CD4-positive, alpha-beta T cell (primary cell): ENCODE results near the gene PPIE. TPM values are rescaled to one million over a fixed set of nuclear protein-coding genes. Genes with fewer than 3 reads are reported as not detected.

Experiments used
- ATAC-seq: fragments of 200-7000 bp; cut with Tn5 transposase; one replicate; pipeline ENCODE4 v1.10.0; 2022; ENCODE audit warnings: mild to moderate bottlenecking; ENCODE audit not compliant: poor library complexity
- CTCF ChIA-PET: fragments of 350-600 bp; sonication (Branson Sonifier 250); formaldehyde crosslinking; loops from one replicate; lab custom pipeline; 2021; ENCODE audit warnings: antibody characterized with exemption, inconsistent platforms; lab: Charles Lee
- POLR2A ChIA-PET: fragments of 350-600 bp; sonication (Branson Sonifier 250); formaldehyde crosslinking; loops from one replicate; lab custom pipeline; 2021; ENCODE audit warnings: antibody characterized with exemption, inconsistent platforms; lab: Charles Lee
- DNase-seq, 14 experiments: peaks; one replicate each; pipeline ENCODE4 v3.0.0-alpha.2; 2013 to 2020; ENCODE audit warnings: mixed read lengths in 2 of 14
- H3K27ac ChIP-seq, 2 donors: one replicate each; pipeline versions ENCODE4 v1.5.1 to v1.7.0; 2013; ENCODE audit warnings: low read length in 2 of 2, low read depth in 1 of 2, mild to moderate bottlenecking in 1 of 2
- H3K27me3 ChIP-seq, 2 experiments: 1 replicate in 1 of 2; 2 replicates in 1 of 2; pipeline versions ENCODE4 v1.6.1 to v1.7.0; 2013; ENCODE audit warnings: low read length in 2 of 2, control low read depth in 1 of 2, mild to moderate bottlenecking in 1 of 2, moderate library complexity in 1 of 2; ENCODE audit not compliant: insufficient read depth in 2 of 2, control insufficient read depth in 1 of 2
- H3K36me3 ChIP-seq: one replicate; pipeline ENCODE4 v1.6.1; 2013; ENCODE audit warnings: low read length, control low read depth; ENCODE audit not compliant: insufficient read depth
- H3K4me1 ChIP-seq: one replicate; pipeline ENCODE4 v1.6.1; 2013; ENCODE audit warnings: low read length, control low read depth; ENCODE audit not compliant: insufficient read depth
- H3K4me3 ChIP-seq: one replicate; pipeline ENCODE4 v1.5.1; 2013; ENCODE audit warnings: mild to moderate bottlenecking, low read length, moderate library complexity
- H3K9me3 ChIP-seq, 2 experiments: 1 replicate in 1 of 2; 2 replicates in 1 of 2; pipeline versions ENCODE4 v1.6.1 to v1.7.0; 2013; ENCODE audit warnings: low read length in 2 of 2, mild to moderate bottlenecking in 2 of 2, control low read depth in 1 of 2, moderate library complexity in 1 of 2; ENCODE audit not compliant: control insufficient read depth in 1 of 2, insufficient read depth in 1 of 2
- H3K27ac Mint-ChIP-seq: one replicate; pipeline ENCODE4 v1.8.0; 2020; ENCODE audit warnings: mixed read lengths
- H3K27me3 Mint-ChIP-seq: one replicate; pipeline ENCODE4 v1.8.0; 2021; ENCODE audit warnings: mixed read lengths
- H3K36me3 Mint-ChIP-seq: one replicate; pipeline ENCODE4 v1.8.0; 2021; ENCODE audit warnings: low read depth, mixed read lengths
- H3K4me1 Mint-ChIP-seq: one replicate; pipeline ENCODE4 v1.8.0; 2021; ENCODE audit warnings: low read depth, mixed read lengths
- H3K4me3 Mint-ChIP-seq: one replicate; pipeline ENCODE4 v1.8.0; 2020; ENCODE audit warnings: mild to moderate bottlenecking, mixed read lengths
- H3K9me3 Mint-ChIP-seq: one replicate; pipeline ENCODE4 v1.8.0; 2020; ENCODE audit warnings: mixed read lengths
- CTCF ChIP-seq: fragments of 200-600 bp; IDR thresholded peaks from one replicate; pipeline ENCODE4 v1.8.0; 2022; ENCODE audit warnings: antibody characterized with exemption, mild to moderate bottlenecking
- intact Hi-C, 2 experiments: fragments of 100-400 bp; cut with DNase I in 1 of 2; cut with micrococcal nuclease in 1 of 2; formaldehyde crosslinking; loops; one replicate each; pipeline versions ENCODE4 v1.15.1 to v1.9.0; 2023 to 2025; cut with DNase I, micrococcal nuclease
- total RNA-seq, 174 experiments: library from RNA in 2 of 174; stranded (reverse) in 2 of 174; gene quantifications; one replicate each; pipeline ENCODE4 v1.2.3 and lab custom pipeline; 2021 to 2026

PPIE gene
- total RNA-seq, 2 experiments from 2014 or later, result 45.0 to 46.7 TPM

- H3K4me3 Mint-ChIP-seq, result no peak overlapping the region
- Histone ChIP-seq H3K36me3 (peaks cover 93% of the 10 kb centered on the region), H3K9me3 (no peaks in the 10 kb centered on the region), H3K4me3 (no peak overlapping the region), H3K4me1 (no peaks in the 10 kb centered on the region), H3K27me3 (no peaks in the 10 kb centered on the region), H3K27ac (no peak overlapping the region)
- ATAC-seq, result no peak
- no peaks in the 10 kb centered on the region for H3K27me3 Mint-ChIP-seq
- no peak for DNase-seq
- ChIA-PET CTCF (no interaction called here), POLR2A (no interaction called here)
- intact Hi-C loops, result no loop called here
- TF ChIP-seq CTCF, result no peak
- peaks cover 99% of the 10 kb centered on the region for H3K36me3 Mint-ChIP-seq
- H3K27ac Mint-ChIP-seq, result no peak overlapping the region
- H3K4me1 Mint-ChIP-seq, result no peaks in the 10 kb centered on the region
- no peaks in the 10 kb centered on the region for H3K9me3 Mint-ChIP-seq
Observed at GRCh38 chr1:39754026-39754570, 15.4 kb downstream of the PPIE start.

GRCh38 chr1:39754906-39755504 is 16.3 kb downstream of the PPIE start:
- no peaks in the 10 kb centered on the region for H3K4me1 ChIP-seq
- ChIA-PET CTCF (interaction anchor here (0.6 kb wide), 1 partner anchor 127 kb away, joined by 3 read pairs; no protein-coding TSS in a partner anchor), POLR2A (interaction anchor here (1.5 kb wide), 1 partner anchor 16 kb away, joined by 4 read pairs; the partner anchor contains the start of gene PPIE)
- TF ChIP-seq CTCF, result no peak
- no peaks in the 10 kb centered on the region for H3K9me3 ChIP-seq
- Mint-ChIP-seq H3K9me3 (no peaks in the 10 kb centered on the region), H3K36me3 (peaks cover 99% of the 10 kb centered on the region), H3K27ac (no peak overlapping the region), H3K4me1 (no peaks in the 10 kb centered on the region), H3K27me3 (no peaks in the 10 kb centered on the region), H3K4me3 (no peak overlapping the region)
- no peak overlapping the region for H3K4me3 ChIP-seq
- no peak overlapping the region for H3K27ac ChIP-seq
- no peak for DNase-seq
- intact Hi-C loops, result no loop called here
- H3K36me3 ChIP-seq, result peaks cover 88% of the 10 kb centered on the region
- no peak for ATAC-seq
- no peaks in the 10 kb centered on the region for H3K27me3 ChIP-seq

- intact Hi-C loops, result no loop called here
- CTCF ChIA-PET, result no interaction called here
- H3K9me3 Mint-ChIP-seq, result no peaks in the 10 kb centered on the region
- H3K27ac Mint-ChIP-seq, result no peak overlapping the region
- no peaks in the 10 kb centered on the region for H3K9me3 ChIP-seq
- TF ChIP-seq CTCF, result no peak
- no peaks in the 10 kb centered on the region for H3K4me1 Mint-ChIP-seq
- no peaks in the 10 kb centered on the region for H3K4me1 ChIP-seq
- H3K36me3 Mint-ChIP-seq, result peaks cover 91% of the 10 kb centered on the region
- no peak overlapping the region for H3K27ac ChIP-seq
- no peak for ATAC-seq
- peaks cover 77% of the 10 kb centered on the region for H3K36me3 ChIP-seq
- H3K4me3 Mint-ChIP-seq, result no peak overlapping the region
- H3K27me3 Mint-ChIP-seq, result no peaks in the 10 kb centered on the region
- H3K27me3 ChIP-seq, result no peaks in the 10 kb centered on the region
- POLR2A ChIA-PET, result interaction anchor here (1.5 kb wide), 1 partner anchor 17 kb away, joined by 4 read pairs; the partner anchor contains the start of gene PPIE
- H3K4me3 ChIP-seq, result no peak overlapping the region
- no peak for DNase-seq
Observed at GRCh38 chr1:39755965-39756659, 17.4 kb downstream of the PPIE start.
